ENCODE results near the gene C9orf72.
A peak's percentile ranks its signal among the peaks of the same experiment; 100 is the strongest.
"Not testable (repeated sequence)": the region's sequence is repeated elsewhere in the genome, so short reads cannot be mapped to it uniquely, and the experiment has no call there.

C9orf72 gene, protein sequence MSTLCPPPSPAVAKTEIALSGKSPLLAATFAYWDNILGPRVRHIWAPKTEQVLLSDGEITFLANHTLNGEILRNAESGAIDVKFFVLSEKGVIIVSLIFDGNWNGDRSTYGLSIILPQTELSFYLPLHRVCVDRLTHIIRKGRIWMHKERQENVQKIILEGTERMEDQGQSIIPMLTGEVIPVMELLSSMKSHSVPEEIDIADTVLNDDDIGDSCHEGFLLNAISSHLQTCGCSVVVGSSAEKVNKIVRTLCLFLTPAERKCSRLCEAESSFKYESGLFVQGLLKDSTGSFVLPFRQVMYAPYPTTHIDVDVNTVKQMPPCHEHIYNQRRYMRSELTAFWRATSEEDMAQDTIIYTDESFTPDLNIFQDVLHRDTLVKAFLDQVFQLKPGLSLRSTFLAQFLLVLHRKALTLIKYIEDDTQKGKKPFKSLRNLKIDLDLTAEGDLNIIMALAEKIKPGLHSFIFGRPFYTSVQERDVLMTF

DNA sequence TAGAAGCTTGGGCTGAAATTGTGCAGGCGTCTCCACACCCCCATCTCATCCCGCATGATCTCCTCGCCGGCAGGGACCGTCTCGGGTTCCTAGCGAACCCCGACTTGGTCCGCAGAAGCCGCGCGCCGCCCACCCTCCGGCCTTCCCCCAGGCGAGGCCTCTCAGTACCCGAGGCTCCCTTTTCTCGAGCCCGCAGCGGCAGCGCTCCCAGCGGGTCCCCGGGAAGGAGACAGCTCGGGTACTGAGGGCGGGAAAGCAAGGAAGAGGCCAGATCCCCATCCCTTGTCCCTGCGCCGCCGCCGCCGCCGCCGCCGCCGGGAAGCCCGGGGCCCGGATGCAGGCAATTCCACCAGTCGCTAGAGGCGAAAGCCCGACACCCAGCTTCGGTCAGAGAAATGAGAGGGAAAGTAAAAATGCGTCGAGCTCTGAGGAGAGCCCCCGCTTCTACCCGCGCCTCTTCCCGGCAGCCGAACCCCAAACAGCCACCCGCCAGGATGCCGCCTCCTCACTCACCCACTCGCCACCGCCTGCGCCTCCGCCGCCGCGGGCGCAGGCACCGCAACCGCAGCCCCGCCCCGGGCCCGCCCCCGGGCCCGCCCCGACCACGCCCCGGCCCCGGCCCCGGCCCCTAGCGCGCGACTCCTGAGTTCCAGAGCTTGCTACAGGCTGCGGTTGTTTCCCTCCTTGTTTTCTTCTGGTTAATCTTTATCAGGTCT, at the start of gene C9orf72:
TSS of gene C9orf72 (minus strand) at position 564 of the 716 bp plus-strand sequence. CDS start 6,361 bp downstream, outside the sequence.
- Histone ChIP-seq H3K27ac (peak within 1 kb of the TSS; percentile 77), H3K27me3 (ENCODE audit: insufficient read depth, low read depth, severe bottlenecking) (no peaks in the 10 kb centered on the region), H3K9me3 (ENCODE audit: severe bottlenecking) (no peaks in the 10 kb centered on the region), H3K4me3 (ENCODE audit: low read depth, low read length) (peak within 1 kb of the TSS; percentile 91), H3K36me3 (no peaks in the 10 kb centered on the region)
- peak; percentile 76 for DNase-seq
- TF ChIP-seq, protein P1, sequence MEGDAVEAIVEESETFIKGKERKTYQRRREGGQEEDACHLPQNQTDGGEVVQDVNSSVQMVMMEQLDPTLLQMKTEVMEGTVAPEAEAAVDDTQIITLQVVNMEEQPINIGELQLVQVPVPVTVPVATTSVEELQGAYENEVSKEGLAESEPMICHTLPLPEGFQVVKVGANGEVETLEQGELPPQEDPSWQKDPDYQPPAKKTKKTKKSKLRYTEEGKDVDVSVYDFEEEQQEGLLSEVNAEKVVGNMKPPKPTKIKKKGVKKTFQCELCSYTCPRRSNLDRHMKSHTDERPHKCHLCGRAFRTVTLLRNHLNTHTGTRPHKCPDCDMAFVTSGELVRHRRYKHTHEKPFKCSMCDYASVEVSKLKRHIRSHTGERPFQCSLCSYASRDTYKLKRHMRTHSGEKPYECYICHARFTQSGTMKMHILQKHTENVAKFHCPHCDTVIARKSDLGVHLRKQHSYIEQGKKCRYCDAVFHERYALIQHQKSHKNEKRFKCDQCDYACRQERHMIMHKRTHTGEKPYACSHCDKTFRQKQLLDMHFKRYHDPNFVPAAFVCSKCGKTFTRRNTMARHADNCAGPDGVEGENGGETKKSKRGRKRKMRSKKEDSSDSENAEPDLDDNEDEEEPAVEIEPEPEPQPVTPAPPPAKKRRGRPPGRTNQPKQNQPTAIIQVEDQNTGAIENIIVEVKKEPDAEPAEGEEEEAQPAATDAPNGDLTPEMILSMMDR (IDR thresholded peaks at IDR 0.05; ENCODE audit: low read depth, low read length): no peak

DNA sequence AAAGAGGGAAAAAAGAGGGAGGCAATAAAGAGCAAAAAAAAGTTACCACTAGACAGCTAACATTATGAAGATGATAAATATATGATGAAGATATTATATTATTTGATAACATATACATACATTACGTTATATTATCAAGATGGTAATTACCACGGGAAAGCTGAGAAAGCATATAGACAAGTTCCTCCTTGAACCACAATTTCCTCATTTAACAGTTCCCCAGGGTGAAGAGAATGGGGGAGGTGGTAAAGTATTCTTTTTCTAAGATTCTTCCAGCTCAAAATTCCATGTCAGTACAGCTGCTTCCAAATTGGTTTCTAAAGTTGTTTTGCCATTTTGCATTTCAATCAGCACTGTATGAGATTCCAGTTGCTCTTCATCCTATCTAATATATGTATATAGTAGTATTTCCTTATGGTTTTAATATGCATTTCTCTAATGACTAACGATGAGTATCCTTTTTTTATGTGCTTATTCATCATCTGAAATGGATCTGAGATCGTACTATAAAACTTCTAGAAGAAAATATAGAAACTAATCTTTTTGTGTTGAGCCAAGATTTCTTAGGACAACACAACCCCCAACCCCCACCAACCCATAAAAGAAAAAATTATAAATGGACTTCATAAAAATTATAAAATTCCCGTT, 49.5 kb upstream of the C9orf72 start:
- Histone ChIP-seq H3K4me3 (ENCODE audit: low read depth, low read length) (no peak overlapping the region), H3K27ac (no peak overlapping the region), H3K9me3 (ENCODE audit: severe bottlenecking) (no peaks in the 10 kb centered on the region), H3K27me3 (ENCODE audit: insufficient read depth, low read depth, severe bottlenecking) (no peaks in the 10 kb centered on the region), H3K36me3 (no peaks in the 10 kb centered on the region)
- no peak for DNase-seq
- TF ChIP-seq, protein P1 (IDR thresholded peaks at IDR 0.05; ENCODE audit: low read depth, low read length): no peak

DNA sequence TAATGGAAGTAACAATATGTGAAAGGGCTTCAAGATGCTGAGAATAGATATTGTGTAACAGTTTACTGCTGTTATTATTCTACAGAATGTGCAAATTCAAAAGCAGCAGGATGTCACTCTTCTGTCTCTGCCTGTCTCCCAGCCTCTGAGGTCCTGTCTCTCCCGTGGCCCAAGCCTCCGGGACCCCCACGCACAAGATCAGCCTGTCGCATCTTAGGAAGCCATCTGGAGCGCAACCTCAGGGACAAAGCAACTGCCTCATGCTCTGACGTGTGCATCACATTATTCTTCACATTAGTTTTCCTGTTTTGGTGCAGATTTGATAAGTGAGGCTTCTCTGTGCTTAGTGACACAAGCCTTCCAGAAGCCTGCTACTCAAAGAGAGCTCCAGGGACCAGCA, 46.5 kb upstream of the C9orf72 start:
- Histone ChIP-seq H3K9me3 (ENCODE audit: severe bottlenecking) (no peaks in the 10 kb centered on the region), H3K36me3 (no peaks in the 10 kb centered on the region), H3K27ac (no peak overlapping the region), H3K4me3 (ENCODE audit: low read depth, low read length) (no peak overlapping the region), H3K27me3 (ENCODE audit: insufficient read depth, low read depth, severe bottlenecking) (no peaks in the 10 kb centered on the region)
- TF ChIP-seq, protein P1 (IDR thresholded peaks at IDR 0.05; ENCODE audit: low read depth, low read length): no peak
- no peak for DNase-seq

DNA sequence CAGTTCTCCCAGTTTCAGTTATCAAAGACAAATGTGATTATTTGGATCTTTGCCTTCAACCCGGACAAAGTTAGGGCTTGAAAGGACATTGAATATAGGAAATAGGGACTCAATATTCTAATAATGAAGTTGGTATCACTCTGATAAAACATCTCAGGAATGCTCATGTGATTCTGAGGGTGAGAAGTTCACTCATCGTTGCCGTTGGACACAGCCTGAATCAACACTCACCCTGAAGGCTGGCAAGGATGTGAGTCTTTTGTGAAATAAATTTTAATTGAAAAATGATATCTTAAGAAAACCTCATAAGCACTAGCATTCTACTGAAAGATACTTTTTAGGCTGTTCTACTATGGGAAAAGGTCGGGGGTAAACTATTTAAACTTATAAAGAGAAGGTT, 44.8 kb upstream of the C9orf72 start:
- DNase-seq: no peak
- no peaks in the 10 kb centered on the region for H3K9me3 ChIP-seq (ENCODE audit: severe bottlenecking)
- H3K27me3 ChIP-seq (ENCODE audit: insufficient read depth, low read depth, severe bottlenecking): no peaks in the 10 kb centered on the region
- no peak overlapping the region for H3K4me3 ChIP-seq (ENCODE audit: low read depth, low read length)
- TF ChIP-seq, protein P1 (IDR thresholded peaks at IDR 0.05; ENCODE audit: low read depth, low read length): no peak
- no peaks in the 10 kb centered on the region for H3K36me3 ChIP-seq
- no peak overlapping the region for H3K27ac ChIP-seq

DNA sequence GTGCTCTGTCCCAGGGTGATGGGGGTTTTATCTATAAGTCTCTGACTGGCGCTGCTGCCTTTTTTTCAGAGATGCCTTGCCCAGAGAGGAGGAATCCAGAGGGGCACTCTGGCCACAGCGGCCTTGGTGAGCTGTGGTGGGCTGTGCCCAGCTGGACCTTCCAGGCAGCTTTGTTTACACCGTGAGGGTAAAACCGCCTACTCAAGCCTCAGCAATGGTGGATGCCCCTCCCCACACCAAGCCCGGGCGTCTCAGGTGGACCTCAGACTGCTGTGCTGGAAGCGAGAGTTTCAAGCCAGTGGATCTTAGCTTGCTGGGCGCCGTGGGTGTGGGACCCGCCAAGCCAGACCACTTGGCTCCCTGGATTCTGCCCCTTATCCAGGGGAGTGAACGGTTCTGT, 41.3 kb upstream of the C9orf72 start:
- TF ChIP-seq, protein P1 (IDR thresholded peaks at IDR 0.05; ENCODE audit: low read depth, low read length): no peak
- DNase-seq: no peak

DNA sequence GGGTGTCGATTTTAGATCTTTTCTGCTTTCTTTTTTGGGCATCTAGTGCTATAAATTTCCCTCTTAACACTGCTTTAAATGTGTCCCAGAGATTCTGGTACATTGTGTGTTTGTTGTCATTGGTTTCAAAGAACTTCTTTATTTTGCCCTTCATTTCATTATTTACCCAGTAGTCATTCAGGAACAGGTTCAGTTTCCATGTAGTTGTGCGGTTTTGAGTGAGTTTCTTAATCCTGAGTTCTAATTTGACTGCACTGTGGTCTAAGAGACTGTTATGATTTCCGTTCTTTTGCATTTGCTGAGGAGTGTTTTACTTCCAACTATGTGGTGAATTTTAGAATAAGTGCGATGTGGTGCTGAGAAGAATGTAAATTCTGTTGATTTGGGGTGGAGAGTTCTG, 38.8 kb upstream of the C9orf72 start:
- H3K9me3 ChIP-seq (ENCODE audit: severe bottlenecking); DNase-seq; H3K4me3 ChIP-seq (ENCODE audit: low read depth, low read length); H3K36me3 ChIP-seq; H3K27ac ChIP-seq; H3K27me3 ChIP-seq (ENCODE audit: insufficient read depth, low read depth, severe bottlenecking): not testable (repeated sequence)

More for the DNA sequence above, 41.3 kb upstream of the C9orf72 start:
- Histone ChIP-seq H3K36me3 (no peaks in the 10 kb centered on the region), H3K27ac (no peak overlapping the region), H3K27me3 (ENCODE audit: insufficient read depth, low read depth, severe bottlenecking) (no peaks in the 10 kb centered on the region), H3K9me3 (ENCODE audit: severe bottlenecking) (no peaks in the 10 kb centered on the region), H3K4me3 (ENCODE audit: low read depth, low read length) (no peak overlapping the region)
